GM21360 (cell line): ENCODE measurements around the gene ZBTB7C.

Experiments used
- ATAC-seq: cut with Tn5 transposase; IDR thresholded peaks from one replicate; pipeline ENCODE4 v1.9.1; 2021; ENCODE audit warnings: mild to moderate bottlenecking, moderate library complexity; ENCODE audit not compliant: unreplicated experiment

Gene ZBTB7C

GRCh38 chr18:48200631-48201336 lies 208.4 kb downstream of the ZBTB7C start:
- ATAC-seq: no peak

- no peak for ATAC-seq
These were observed 209.8 kb downstream of the ZBTB7C start for GRCh38 chr18:48199399-48199798.

DNA sequence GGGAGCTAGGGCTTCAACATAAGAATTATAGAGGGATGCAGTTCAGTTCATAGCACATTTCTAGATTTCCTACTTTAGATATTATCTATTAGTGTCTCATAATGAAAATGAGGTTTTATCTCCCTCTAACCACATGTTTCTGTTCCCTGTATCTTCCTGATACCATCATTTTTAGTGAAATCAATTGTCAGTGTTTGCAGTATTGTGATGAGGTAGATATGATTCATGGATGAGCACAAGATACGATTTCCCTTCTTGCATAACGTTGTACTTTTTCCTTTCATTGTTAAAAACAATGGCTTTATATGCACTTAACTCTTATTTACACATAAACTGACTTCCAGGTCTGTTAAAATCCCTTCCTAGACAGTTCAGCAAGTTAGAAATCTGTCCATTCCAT lies 211.4 kb downstream of the ZBTB7C start:
- ATAC-seq: no peak

DNA sequence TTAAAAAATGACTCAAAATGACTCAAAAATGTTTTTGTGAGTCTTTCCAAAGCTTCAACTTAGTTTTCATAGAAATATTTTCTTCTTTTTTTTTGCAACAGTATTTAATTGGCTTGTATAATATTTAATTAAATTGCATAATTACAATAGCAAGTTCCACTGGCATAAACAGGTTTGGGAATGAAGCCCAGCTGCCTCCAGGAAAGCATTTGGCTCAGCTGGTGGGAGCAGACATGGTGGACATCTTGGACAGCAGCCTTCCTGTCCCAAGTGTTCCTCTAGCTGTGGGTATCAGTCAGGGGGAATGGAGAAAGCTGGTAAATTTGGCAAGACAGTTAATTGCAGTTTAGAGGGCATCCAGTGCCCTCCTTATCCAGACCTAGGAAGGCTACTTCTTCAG lies 213.4 kb downstream of the ZBTB7C start:
- no peak for ATAC-seq

DNA sequence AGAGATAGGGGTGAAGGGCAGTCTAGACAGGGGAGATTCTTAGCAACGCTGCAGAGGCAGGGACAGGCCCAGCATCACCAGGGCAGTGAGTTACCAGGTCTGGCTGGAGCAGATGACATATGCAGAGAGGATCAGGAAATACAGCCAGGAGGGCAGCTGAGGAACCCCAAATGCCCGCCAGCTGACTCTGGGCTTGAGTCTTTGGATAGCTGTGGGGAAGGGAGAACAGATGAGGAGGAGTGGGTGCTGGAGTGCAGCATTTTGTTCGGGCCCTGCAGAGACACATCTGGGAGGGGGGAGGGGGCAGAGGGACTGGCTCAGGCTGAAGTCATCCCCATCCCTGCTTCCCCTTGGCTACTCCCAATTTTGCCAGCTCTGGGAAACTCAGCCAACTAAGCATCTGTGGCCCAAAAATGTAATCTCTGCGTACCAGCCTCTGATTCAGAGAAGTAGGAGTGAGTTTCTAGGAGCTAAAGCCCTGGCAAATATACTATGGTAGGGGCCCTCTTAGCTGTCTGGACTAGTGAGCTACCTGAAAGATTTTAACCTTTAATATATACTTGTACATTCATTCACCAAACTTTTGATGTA lies 214.5 kb downstream of the ZBTB7C start:
- no peak for ATAC-seq

- ATAC-seq: no peak
These were observed 215.4 kb downstream of the ZBTB7C start for GRCh38 chr18:48193521-48194492.

GRCh38 chr18:48192542-48192941 lies 216.6 kb downstream of the ZBTB7C start:
- no peak for ATAC-seq

- no peak for ATAC-seq
These were observed 217.7 kb downstream of the ZBTB7C start for GRCh38 chr18:48191494-48191893.

DNA sequence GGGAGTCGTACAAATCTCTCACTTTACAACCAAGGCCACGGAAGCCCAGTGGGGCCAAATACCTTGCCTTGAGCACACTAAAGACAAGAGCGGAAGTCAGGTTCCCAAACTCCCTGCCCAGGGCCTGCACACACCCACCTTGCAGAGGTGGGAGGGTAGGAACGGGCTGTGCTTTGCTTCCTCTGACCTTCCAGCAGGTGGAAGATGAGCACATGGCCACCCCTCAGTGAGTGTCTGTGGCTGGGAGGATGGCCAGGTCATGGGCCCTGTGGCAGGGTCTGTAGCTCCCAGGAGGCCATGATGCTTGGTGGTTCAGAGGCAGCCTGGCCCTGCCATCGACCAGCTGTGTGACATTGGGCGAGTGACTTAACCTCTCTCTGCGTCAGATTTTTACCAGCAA lies 218.2 kb downstream of the ZBTB7C start:
- no peak for ATAC-seq

DNA sequence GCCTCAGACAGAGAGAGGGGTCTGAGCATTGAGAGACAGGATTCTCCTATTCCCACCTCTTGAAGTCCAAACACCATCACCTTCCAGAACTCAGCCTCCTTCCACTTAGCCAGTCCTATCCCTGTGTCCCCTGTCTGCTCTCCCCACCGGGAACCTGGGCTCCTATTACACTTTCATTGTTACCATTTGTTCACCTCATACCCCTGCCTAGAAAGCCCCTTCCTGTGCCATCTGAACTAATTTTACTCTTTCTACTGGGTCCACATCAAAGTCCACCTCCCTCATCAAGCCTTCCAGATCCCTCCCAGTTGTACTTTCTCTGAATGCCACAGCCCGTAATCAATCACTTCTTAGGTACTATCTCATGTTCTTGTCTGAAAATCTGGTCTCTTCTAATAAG lies 220.6 kb downstream of the ZBTB7C start:
- no peak for ATAC-seq

DNA sequence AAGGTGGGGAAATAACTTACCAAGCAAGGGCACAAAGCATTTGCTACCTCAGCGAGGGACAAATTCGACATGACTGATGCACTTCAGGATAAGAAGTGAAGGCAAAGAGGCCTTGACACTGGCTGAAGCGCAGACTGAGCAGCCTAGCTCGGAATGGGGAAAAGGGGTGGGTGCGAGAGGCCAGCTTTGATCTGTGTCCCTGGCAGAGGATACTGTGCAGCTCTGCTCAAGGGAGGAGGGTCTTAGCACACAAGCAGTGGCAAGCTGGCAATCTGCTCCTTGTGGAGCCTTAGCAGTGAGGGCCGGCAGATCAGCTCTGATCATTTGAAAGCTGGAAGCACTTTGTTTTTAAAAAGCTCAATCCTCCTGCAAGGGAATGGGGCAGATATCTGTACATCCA lies 222.3 kb downstream of the ZBTB7C start:
- ATAC-seq: no peak

GRCh38 chr18:48186131-48186766 lies 222.9 kb downstream of the ZBTB7C start:
- no peak for ATAC-seq

DNA sequence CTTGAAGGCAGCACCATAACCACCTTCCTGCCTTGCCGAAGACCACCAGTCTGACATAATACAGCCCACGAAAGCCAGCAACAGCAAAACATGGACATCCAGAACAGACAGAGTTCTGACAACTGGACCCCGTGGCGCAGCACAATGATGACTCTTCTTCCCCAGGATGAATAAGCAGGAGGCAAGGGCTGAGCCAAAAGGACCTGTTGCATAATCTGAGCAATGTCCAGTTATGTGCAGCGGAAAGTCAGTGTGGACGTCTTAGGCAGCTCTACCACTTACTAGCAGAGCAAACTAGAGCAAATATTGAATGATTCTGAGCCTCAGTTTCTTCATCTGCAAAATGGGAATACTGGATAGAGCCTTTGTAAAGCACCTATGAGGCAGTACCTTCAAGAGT lies 225.1 kb downstream of the ZBTB7C start:
- ATAC-seq: no peak

DNA sequence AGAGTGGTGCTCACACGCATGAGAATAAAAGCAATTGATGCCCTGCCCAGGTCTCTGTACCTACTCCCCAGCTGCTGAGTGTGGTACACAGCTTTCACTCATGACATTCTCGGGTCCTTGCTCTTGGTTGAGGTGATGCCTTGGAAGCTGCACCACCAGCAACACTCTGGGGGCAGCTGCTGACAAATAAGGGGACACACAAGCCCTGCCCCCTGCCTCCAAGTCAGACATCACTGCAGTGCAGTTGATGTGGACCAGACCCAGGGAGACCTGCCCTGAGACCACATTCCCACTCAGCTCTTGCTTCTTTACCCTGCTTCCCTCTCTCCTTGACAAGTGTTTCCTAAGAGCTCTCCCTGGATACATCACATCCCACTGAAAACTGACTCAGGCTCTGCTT lies 225.6 kb downstream of the ZBTB7C start:
- ATAC-seq: no peak

DNA sequence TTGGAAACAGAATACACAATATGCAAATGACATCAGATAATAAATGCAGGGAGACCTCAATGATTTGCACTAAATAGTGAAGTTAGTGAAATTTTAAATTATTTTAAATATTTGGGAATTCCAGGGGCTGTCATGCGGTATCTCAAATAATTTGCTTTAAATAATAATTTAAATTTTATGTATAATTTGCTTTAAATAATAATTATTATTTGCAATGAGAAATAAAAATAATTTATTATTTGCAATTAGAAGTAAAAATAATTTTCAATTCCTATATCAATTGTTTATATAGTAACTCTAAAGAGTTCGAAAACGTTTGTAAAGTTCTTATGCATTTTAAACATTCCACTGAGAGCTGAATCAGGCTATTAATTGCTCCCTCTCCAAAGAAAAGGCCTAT lies 226.4 kb downstream of the ZBTB7C start:
- ATAC-seq: no peak

- no peak for ATAC-seq
These were observed 227.3 kb downstream of the ZBTB7C start for GRCh38 chr18:48181857-48182256.

DNA sequence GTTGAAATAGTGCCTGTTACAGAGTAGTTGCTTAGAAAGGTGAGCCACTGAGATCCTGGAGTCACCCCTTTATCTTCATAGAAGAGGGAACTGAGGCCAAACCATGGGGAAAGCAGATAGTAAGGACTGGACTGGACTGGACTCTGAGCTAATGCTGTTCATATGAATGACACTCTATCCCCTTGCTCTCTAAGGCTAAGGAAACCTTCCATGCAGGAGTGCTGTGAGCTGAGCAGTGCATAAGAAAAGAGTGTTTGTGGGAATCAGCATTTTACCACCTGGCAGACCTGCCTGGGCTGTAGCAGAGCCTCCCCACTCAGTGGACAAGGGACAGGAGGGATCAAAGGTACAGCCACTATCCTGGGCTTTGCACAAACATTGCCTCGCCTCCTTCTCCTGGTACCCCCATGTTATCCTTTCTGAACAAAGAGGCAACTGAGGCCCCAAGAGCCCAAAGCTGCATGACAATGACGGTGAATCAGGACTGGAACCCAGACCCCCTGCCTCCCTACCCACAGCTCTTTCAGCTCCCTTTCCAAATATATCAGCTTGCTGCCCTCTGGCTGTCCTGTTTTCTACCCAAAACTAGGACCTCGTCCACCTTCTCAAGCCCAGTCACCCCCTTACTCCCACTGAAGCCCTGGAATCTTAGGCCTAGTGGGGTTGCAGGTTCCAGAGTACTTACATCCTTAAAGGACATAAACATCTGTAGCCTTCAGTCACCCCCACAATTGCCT lies 227.9 kb downstream of the ZBTB7C start:
- ATAC-seq: no peak

GRCh38 chr18:48179666-48180065 lies 229.5 kb downstream of the ZBTB7C start:
- ATAC-seq: no peak

- no peak for ATAC-seq
These were observed 230.2 kb downstream of the ZBTB7C start for GRCh38 chr18:48179001-48179400.

DNA sequence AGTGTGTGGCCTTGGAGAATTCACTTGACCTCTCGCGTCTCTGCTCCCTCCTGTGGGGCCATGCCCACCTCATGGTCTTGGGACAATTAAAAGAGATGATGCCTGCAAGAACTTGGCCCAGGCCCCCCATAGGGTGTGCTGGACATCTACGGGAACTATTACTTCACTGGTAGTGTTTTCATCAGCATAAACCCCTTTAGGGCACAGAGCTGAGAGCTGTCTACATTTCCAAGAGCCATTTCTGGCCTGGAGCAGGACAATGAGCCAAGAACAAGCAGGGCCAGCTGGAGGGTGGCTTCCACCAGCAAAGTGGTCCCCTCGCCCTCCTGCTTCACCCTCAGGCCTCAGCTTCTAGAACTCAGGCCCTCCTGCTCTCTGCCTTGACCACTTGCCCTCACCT lies 232.3 kb downstream of the ZBTB7C start:
- ATAC-seq: no peak

GRCh38 chr18:48173557-48173956 lies 235.6 kb downstream of the ZBTB7C start:
- ATAC-seq: no peak
